ENCODE measurements around the gene SFMBT2. TPM values are rescaled to one million over a fixed set of nuclear protein-coding genes. Genes with fewer than 3 reads are reported as not detected.

SFMBT2 gene
- total RNA-seq, 1 donor from 2014 or later, result 7.0 TPM

DNA sequence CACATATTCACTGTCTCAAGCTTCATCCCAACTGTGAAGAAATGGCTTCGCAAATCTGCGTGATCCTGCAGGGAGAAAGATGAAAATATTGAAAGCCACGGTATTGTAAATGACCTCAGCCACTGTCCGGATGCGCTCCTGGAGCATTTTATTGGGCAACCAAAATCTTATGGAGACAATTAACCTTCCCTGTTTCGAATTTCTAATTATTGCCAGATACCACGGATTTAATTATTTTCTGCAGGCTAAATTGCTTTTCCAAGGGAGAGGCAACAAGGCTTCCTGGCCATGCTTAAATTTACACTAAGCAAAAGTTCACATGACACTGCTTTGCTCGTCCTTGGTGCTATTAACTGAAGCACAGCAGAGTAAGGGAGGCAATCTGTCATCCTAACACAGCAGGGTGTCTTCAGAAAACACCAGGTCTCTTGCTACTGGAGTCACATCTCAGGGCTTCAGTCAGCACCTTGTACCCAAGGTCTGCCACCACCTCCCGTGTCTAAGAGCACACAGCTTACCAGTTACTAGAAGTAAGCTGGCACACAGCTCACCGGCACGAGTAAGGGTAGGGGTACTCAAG, 162.2 kb downstream of the SFMBT2 start:
- no peaks in the 10 kb centered on the region for H3K27me3 Mint-ChIP-seq (ENCODE audit: low read depth)
- peaks cover 2% of the 10 kb centered on the region for H3K9me3 Mint-ChIP-seq
- H3K36me3 Mint-ChIP-seq (ENCODE audit: low read depth), result no peaks in the 10 kb centered on the region

GRCh38 chr10:7248148-7248547, 162.7 kb downstream of the SFMBT2 start:
- no peaks in the 10 kb centered on the region for H3K36me3 Mint-ChIP-seq (ENCODE audit: low read depth)

More for the DNA sequence above, 162.2 kb downstream of the SFMBT2 start:
- Mint-ChIP-seq H3K4me1 (peaks cover 12% of the 10 kb centered on the region), H3K27ac (ENCODE audit: unreplicated experiment) (no peak overlapping the region), H3K4me3 (no peak overlapping the region)
- TF ChIP-seq CTCF (conservative IDR thresholded peaks at IDR 0.05), result no peak
- DNase-seq (ENCODE audit: low read depth, low spot score), result no peak

DNA sequence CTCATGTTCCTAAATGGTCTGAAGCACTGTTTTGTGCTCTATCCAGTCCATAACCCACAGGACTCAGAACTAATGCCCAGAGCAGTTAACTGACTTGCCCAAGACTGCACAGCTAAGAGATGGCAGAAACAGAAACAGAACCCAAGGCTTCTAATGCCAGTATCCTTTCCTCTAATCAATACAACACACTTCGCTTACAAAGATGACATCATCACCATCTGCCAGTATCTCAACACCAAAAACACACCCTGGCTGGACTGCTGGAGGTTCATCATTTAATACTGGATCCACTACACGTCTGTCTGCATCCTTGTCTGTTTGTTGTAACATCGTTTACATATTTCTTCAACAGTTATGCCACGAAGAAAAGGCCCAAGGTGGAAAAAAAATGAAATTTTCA, 165.3 kb downstream of the SFMBT2 start:
- Mint-ChIP-seq H3K27ac (ENCODE audit: unreplicated experiment) (no peak overlapping the region), H3K4me1 (peaks cover 4% of the 10 kb centered on the region), H3K9me3 (no peaks in the 10 kb centered on the region), H3K4me3 (no peak overlapping the region), H3K36me3 (ENCODE audit: low read depth) (peaks cover 11% of the 10 kb centered on the region), H3K27me3 (ENCODE audit: low read depth) (no peaks in the 10 kb centered on the region)
- no peak for TF ChIP-seq CTCF (conservative IDR thresholded peaks at IDR 0.05)
- DNase-seq (ENCODE audit: low read depth, low spot score), result no peak

More at GRCh38 chr10:7248148-7248547, 162.7 kb downstream of the SFMBT2 start:
- Mint-ChIP-seq H3K4me3 (no peak overlapping the region), H3K27ac (ENCODE audit: unreplicated experiment) (no peak overlapping the region), H3K27me3 (ENCODE audit: low read depth) (no peaks in the 10 kb centered on the region), H3K9me3 (peaks cover 2% of the 10 kb centered on the region), H3K4me1 (peaks cover 12% of the 10 kb centered on the region)
- no peak for TF ChIP-seq CTCF (conservative IDR thresholded peaks at IDR 0.05)
- no peak for DNase-seq (ENCODE audit: low read depth, low spot score)

DNA sequence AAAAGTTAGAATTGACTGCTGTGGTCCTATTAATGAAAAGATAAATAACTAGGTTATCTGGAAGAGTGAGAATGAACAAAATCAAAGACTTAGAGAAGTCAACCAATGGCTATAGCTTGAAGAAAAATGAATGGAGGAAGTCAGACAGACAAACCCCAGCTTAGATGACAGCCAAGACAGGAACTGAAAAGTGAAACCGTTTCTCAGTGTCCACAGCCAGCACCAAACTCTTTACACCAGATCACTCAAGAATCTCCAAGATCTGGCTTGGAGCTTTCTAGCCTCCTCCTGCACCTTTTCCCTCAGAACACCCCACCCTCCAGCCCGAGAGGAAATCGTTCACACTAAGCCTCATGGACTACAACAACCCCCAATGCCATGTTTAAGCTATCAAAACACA, 167.0 kb downstream of the SFMBT2 start:
- Mint-ChIP-seq H3K9me3 (no peaks in the 10 kb centered on the region), H3K27ac (ENCODE audit: unreplicated experiment) (no peak overlapping the region), H3K4me1 (peaks cover 4% of the 10 kb centered on the region), H3K36me3 (ENCODE audit: low read depth) (peaks cover 15% of the 10 kb centered on the region), H3K4me3 (no peak overlapping the region), H3K27me3 (ENCODE audit: low read depth) (no peaks in the 10 kb centered on the region)
- no peak for TF ChIP-seq CTCF (conservative IDR thresholded peaks at IDR 0.05)
- DNase-seq (ENCODE audit: low read depth, low spot score), result no peak

DNA sequence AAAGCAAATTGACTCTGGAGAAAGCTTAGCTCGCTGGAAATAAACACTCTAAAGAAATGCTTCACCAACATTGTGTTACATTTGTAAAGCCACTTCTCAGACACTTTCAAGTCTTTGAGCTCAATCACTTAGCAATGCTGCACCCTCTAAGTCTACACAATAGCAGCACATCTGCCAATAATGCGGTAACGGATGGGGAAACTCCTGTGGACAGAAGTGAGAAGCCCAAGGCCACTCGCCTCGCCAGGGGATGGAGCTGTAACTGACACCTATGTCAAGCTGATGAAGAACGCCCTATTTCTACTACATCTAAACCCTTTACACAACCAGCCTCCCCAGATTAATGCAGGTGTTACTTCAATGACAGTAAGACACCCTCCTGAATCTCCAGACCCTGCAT, 167.7 kb downstream of the SFMBT2 start:
- Mint-ChIP-seq H3K4me3 (no peak overlapping the region), H3K27me3 (ENCODE audit: low read depth) (no peaks in the 10 kb centered on the region)

More for the DNA sequence above, 167.7 kb downstream of the SFMBT2 start:
- peaks cover 16% of the 10 kb centered on the region for H3K36me3 Mint-ChIP-seq (ENCODE audit: low read depth)
- no peak for TF ChIP-seq CTCF (conservative IDR thresholded peaks at IDR 0.05)
- H3K27ac Mint-ChIP-seq (ENCODE audit: unreplicated experiment), result no peak overlapping the region
- DNase-seq (ENCODE audit: low read depth, low spot score), result no peak
- no peaks in the 10 kb centered on the region for H3K9me3 Mint-ChIP-seq
- H3K4me1 Mint-ChIP-seq, result peaks cover 4% of the 10 kb centered on the region
